Measurements from ENCODE around the gene SERPINB1.
A peak's percentile ranks its signal among the peaks of the same experiment; 100 is the strongest.

SERPINB1 gene

DNA sequence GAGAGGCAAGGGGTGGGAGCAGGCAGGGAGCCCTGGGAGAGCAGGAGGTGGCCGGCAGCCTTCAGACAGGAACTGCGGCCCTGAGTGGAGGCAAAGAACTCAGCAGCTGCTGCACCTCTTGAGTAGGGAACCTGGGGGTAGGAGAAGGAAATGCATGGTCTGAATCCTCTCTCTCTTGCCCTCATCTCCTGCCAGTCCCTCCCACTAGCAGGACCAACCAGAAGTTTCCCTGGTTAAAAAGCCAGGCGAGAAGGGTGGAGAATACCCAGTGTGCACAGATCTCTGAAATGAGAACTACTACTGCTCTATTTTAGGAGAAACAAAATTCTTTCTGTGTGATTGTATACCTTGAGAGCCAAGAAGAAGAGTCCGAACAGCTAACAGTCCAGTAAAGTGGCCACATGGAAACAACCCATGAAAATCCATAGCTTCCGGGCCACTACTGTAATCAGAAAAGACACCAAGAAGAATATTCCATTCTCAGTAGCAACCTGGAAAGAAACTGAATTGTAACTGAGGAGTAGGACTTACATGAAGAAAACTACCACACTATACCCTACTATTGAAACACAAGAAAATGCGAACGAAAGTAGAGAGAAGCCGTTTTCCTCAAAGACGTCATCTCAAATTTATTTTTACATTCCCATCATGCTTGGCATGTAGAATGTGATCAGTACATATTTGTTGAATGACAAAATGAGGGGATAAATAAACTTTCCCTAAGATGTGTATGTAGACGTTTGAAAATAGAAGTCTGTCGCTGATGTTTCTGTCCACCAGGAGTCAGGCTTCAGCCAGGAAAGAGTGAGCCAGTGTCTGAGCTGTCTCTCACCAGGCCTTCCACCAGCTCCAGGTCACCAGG is 50.8 kb downstream of the SERPINB1 start:
- peak; percentile 78 for DNase-seq

DNA sequence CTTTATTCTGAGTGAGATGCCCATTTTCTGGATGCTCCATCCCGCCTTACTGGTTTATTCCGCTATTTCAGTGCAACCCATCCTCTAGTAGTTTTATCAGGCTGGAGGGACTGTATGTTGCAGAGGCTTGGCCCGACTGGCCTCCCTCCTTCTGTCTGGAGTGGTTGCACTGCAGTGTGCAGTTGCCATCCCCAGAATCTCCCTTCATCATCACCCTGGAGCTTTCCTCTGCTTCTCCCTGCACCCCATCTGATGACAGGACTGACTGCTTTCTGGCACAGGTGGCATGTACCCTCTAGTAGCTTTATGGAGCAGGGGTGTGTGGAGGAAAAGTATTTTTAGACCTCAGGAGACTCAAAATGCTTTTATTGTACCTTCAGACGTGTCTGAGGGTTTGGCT is 55.4 kb downstream of the SERPINB1 start:
- no peak for DNase-seq

DNA sequence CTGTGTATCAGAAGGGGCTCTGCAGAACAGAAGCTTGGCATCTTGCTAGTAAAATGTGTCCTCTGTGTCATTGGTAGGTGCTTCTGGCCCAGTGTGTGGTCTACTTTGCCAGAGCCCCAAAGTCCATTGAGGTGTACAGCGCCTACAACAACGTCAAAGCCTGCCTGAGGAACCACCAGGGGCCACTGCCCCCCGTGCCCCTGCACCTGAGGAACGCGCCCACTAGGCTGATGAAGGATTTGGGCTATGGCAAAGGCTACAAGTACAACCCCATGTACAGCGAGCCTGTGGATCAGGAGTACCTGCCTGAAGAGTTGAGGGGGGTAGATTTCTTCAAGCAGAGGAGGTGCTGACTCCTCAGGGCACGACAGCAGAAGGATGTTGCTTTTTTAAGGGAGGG is 56.7 kb downstream of the SERPINB1 start:
- no peak for DNase-seq

DNA sequence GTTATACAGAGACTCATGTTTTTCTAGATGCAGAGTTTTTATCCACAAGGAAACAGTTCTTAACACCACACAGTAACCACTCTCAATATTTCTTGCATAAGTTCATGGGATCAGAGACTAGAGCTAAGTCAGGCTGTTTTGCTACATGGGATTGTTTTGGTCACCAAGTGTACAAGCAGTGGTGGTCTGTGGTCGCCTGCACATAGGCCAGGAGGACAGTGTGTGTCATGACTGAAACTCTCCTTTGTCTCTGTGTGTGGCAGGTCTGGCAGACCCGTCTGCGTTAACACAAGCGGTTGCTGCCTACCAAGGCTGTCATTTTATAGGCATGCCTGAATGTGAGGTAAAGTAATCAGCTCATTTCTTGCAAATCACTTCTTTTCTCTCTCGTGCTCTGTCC is 57.6 kb downstream of the SERPINB1 start:
- DNase-seq, result no peak

DNA sequence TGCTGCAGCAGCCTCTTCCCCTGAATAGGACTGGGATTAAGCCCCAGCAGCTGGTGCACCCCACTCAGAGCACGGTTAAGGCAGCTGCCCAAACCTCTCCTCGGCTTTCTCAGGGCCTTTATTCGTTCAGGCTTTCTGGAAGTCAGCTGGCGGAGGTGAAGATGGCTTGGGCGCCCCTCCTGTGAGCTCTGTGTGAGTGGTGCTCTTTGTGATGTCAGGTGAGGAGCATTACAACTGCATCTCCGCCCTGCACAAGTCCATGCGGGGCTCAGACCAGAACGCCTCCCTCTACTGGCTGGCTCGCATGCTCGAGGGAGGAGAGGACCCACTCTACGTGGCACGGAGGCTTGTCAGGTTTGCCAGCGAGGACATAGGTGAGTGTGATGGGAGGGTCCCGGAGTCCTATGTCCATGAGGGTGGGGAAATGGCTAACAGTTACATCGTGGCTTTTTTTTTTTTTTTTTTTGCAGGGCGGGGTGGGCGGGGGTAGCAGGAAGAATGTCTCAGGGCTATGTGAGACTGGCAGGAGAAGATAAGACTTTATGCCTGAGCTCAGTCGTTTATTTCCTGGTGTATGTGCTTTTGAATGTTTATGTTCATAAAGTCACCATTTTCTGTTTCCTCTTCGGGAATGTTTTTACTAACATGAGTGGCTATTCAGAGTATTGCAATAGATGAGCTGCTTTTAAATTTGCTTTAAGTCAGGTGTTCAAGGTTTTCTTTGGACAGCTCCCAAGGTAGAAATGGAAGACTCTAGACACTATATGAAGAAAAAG is 58.3 kb downstream of the SERPINB1 start:
- no peak for DNase-seq

DNA sequence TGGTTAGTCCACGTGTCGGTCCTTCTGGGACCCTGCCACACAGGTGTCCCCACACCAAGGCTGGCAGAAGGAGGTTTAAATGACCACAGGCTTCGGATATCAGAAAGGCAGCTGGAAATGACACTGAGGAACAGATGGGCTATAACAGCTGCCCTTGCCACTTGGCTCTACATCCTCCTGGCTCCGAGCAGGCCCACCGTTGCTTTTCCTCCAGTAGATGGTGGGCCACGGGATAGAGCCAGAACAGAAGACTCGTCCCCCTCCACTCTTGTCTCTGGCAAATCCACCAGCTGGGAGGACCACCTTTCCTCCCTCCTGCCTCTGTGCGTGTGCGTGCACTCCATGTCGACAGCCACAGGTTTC is 58.9 kb downstream of the SERPINB1 start:
- DNase-seq, result no peak

DNA sequence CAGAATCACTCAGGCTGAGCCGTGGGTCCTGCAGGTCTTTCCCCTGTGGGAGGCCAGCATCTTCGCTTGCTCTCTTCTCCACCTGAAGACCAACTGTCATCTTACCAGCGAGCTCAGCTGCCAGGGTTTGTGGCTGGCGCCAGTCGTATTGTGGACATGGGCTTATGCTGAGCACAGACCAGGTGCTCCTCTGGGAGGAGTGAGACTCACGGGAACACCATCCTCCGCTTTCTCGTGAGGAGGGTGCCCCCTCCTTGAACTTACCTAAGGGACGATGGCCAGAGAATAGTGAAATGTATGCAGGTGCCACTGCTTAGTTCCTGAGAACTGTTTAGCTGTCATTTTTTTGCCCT is 59.3 kb downstream of the SERPINB1 start:
- no peak for DNase-seq
